Measurements from ENCODE around the gene SASH1.

- TF ChIP-seq CTCF (IDR thresholded peaks at IDR 0.05) (no peak), FOXP4 (CRISPR knock-in tag; IDR thresholded peaks at IDR 0.05) (no peak), ZNF138 (CRISPR knock-in tag; conservative IDR thresholded peaks at IDR 0.05) (no peak), ZNF281 (CRISPR knock-in tag; IDR thresholded peaks at IDR 0.05) (no peak), ZNF317 (CRISPR knock-in tag; IDR thresholded peaks at IDR 0.05; ENCODE audit: borderline replicate concordance, low read depth) (no peak)
These were observed 123.5 kb downstream of the SASH1 start for GRCh38 chr6:148466158-148466557.

All from WTC11 (cell line).